CD8-positive, alpha-beta memory T cell (primary cell): ENCODE measurements around the gene GYG2. TPM values are rescaled to one million over a fixed set of nuclear protein-coding genes. Genes with fewer than 3 reads are reported as not detected.
"Not testable (repeated sequence)": the region's sequence is repeated elsewhere in the genome, so short reads cannot be mapped to it uniquely, and the experiment has no call there.

Source experiments
- CTCF ChIA-PET: fragments of 350-600 bp; sonication (Branson Sonifier 250); formaldehyde crosslinking; loops from one replicate; lab custom pipeline; 2021; ENCODE audit warnings: antibody characterized with exemption; lab: Charles Lee
- POLR2A ChIA-PET: fragments of 350-600 bp; sonication (Branson Sonifier 250); formaldehyde crosslinking; loops from one replicate; lab custom pipeline; 2021; ENCODE audit warnings: antibody characterized with exemption; lab: Charles Lee
- DNase-seq, 5 donors: peaks; one replicate each; pipeline versions ENCODE4 v3.0.0 to v3.0.0-alpha.2; 2020 to 2022; ENCODE audit warnings: mixed read lengths in 1 of 5
- H3K27ac ChIP-seq: one replicate; pipeline ENCODE4 v1.7.0; 2013; ENCODE audit warnings: low read depth, mild to moderate bottlenecking, low read length, moderate library complexity
- H3K27me3 ChIP-seq: 2 replicates; pipeline ENCODE4 v1.7.0; 2013; ENCODE audit warnings: low read length, mild to moderate bottlenecking; ENCODE audit not compliant: insufficient read depth, poor library complexity, severe bottlenecking
- H3K36me3 ChIP-seq: 2 replicates; pipeline ENCODE4 v1.7.0; 2013; ENCODE audit warnings: mild to moderate bottlenecking, low read length, moderate library complexity; ENCODE audit not compliant: insufficient read depth
- H3K4me1 ChIP-seq: 2 replicates; pipeline ENCODE4 v1.7.0; 2013; ENCODE audit warnings: mild to moderate bottlenecking, low read length, moderate library complexity; ENCODE audit not compliant: insufficient read depth
- H3K4me3 ChIP-seq: 2 replicates; pipeline ENCODE4 v1.7.0; 2013; ENCODE audit warnings: mild to moderate bottlenecking, low read length
- H3K9me3 ChIP-seq: 2 replicates; pipeline ENCODE4 v1.7.0; 2013; ENCODE audit warnings: mild to moderate bottlenecking, low read length
- H3K27ac Mint-ChIP-seq, 8 donors: one replicate each; pipeline ENCODE4 v1.8.0; 2020 to 2021; ENCODE audit warnings: mixed read lengths in 8 of 8, mild to moderate bottlenecking in 6 of 8, inconsistent platforms in 3 of 8, moderate library complexity in 3 of 8
- H3K27me3 Mint-ChIP-seq, 2 donors: one replicate each; pipeline ENCODE4 v1.8.0; 2020 to 2021; ENCODE audit warnings: mixed read lengths in 2 of 2, mild to moderate bottlenecking in 1 of 2, moderate library complexity in 1 of 2
- H3K36me3 Mint-ChIP-seq, 3 donors: one replicate each; pipeline ENCODE4 v1.8.0; 2020 to 2021; ENCODE audit warnings: mixed read lengths in 3 of 3, inconsistent platforms in 1 of 3, mild to moderate bottlenecking in 1 of 3
- H3K4me1 Mint-ChIP-seq, 3 donors: one replicate each; pipeline ENCODE4 v1.8.0; 2020 to 2021; ENCODE audit warnings: mixed read lengths in 3 of 3, inconsistent platforms in 1 of 3, mild to moderate bottlenecking in 1 of 3
- H3K4me3 Mint-ChIP-seq, 7 donors: one replicate each; pipeline ENCODE4 v1.8.0; 2020 to 2021; ENCODE audit warnings: mixed read lengths in 7 of 7, mild to moderate bottlenecking in 6 of 7, moderate library complexity in 4 of 7, inconsistent platforms in 2 of 7
- H3K9me3 Mint-ChIP-seq, 5 donors: one replicate each; pipeline ENCODE4 v1.8.0; 2020 to 2022; ENCODE audit warnings: mixed read lengths in 5 of 5, mild to moderate bottlenecking in 3 of 5, moderate library complexity in 2 of 5, inconsistent platforms in 1 of 5
- polyA plus RNA-seq: library from polyadenylated mRNA; unstranded; fragments of 300-500 nt; fragmentation: Illumina TruSeq; gene quantifications from one replicate; pipeline ENCODE4 v1.2.3, GENCODE V29; 2021
- total RNA-seq, 2 experiments: library from RNA; stranded (reverse); gene quantifications; one replicate each; pipeline ENCODE4 v1.2.3, GENCODE V29; 2021

Gene GYG2
- total and polyA plus RNA-seq, 3 experiments from 2014 or later: not detected

GRCh38 chrX:2802376-2803090, 26.2 kb upstream of the GYG2 start:
- H3K27ac Mint-ChIP-seq, H3K9me3 Mint-ChIP-seq, H3K4me3 Mint-ChIP-seq, H3K4me3 ChIP-seq, H3K9me3 ChIP-seq, DNase-seq, H3K4me1 Mint-ChIP-seq, H3K27ac ChIP-seq, CTCF ChIA-PET, H3K27me3 ChIP-seq, H3K36me3 Mint-ChIP-seq, H3K4me1 ChIP-seq, H3K36me3 ChIP-seq, POLR2A ChIA-PET: not testable (repeated sequence)
- peaks cover 6 to 11% of the 10 kb centered on the region in 2 donors for H3K27me3 Mint-ChIP-seq

GRCh38 chrX:2803486-2803885, 25.2 kb upstream of the GYG2 start:
- peaks cover 6 to 11% of the 10 kb centered on the region in 2 donors for H3K27me3 Mint-ChIP-seq
- H3K27ac ChIP-seq, DNase-seq, H3K4me1 ChIP-seq, H3K36me3 Mint-ChIP-seq, H3K27ac Mint-ChIP-seq, POLR2A ChIA-PET, H3K9me3 Mint-ChIP-seq, H3K27me3 ChIP-seq, H3K36me3 ChIP-seq, H3K4me3 Mint-ChIP-seq, H3K4me3 ChIP-seq, H3K4me1 Mint-ChIP-seq, CTCF ChIA-PET, H3K9me3 ChIP-seq: not testable (repeated sequence)

GRCh38 chrX:2804106-2804843, 24.5 kb upstream of the GYG2 start:
- POLR2A ChIA-PET: not testable (repeated sequence)

GRCh38 chrX:2804858-2805257, 23.9 kb upstream of the GYG2 start:
- H3K4me1 Mint-ChIP-seq, H3K4me3 ChIP-seq, H3K36me3 Mint-ChIP-seq, H3K4me1 ChIP-seq, H3K27me3 ChIP-seq, CTCF ChIA-PET, H3K36me3 ChIP-seq, H3K9me3 ChIP-seq, H3K4me3 Mint-ChIP-seq, H3K27ac ChIP-seq, H3K27ac Mint-ChIP-seq, POLR2A ChIA-PET, H3K9me3 Mint-ChIP-seq, DNase-seq: not testable (repeated sequence)
- peaks cover 6 to 11% of the 10 kb centered on the region in 2 donors for H3K27me3 Mint-ChIP-seq

More at GRCh38 chrX:2804106-2804843, 24.5 kb upstream of the GYG2 start:
- H3K4me3 Mint-ChIP-seq, H3K9me3 ChIP-seq, H3K9me3 Mint-ChIP-seq, H3K27ac Mint-ChIP-seq, H3K36me3 ChIP-seq, H3K36me3 Mint-ChIP-seq, H3K4me1 Mint-ChIP-seq, H3K4me3 ChIP-seq, DNase-seq, CTCF ChIA-PET, H3K4me1 ChIP-seq, H3K27ac ChIP-seq, H3K27me3 ChIP-seq: not testable (repeated sequence)
- H3K27me3 Mint-ChIP-seq: peaks cover 8 to 11% of the 10 kb centered on the region in 2 donors

GRCh38 chrX:2811271-2811670, 17.5 kb upstream of the GYG2 start:
- ChIA-PET POLR2A (no interaction called here), CTCF (no interaction called here)
- no peaks in the 10 kb centered on the region for H3K9me3 Mint-ChIP-seq
- no peak overlapping the region for H3K27ac Mint-ChIP-seq
- H3K27me3 Mint-ChIP-seq: peaks cover 3 to 12% of the 10 kb centered on the region in 2 donors
- H3K36me3 Mint-ChIP-seq: no peaks in the 10 kb centered on the region
- Histone ChIP-seq H3K4me1 (no peaks in the 10 kb centered on the region), H3K36me3 (no peaks in the 10 kb centered on the region), H3K9me3 (no peaks in the 10 kb centered on the region), H3K4me3 (no peak overlapping the region), H3K27ac (no peak overlapping the region), H3K27me3 (no peaks in the 10 kb centered on the region)
- H3K4me3 Mint-ChIP-seq: no peak overlapping the region
- DNase-seq: no peak
- H3K4me1 Mint-ChIP-seq: peaks cover 0 to 4% (median 3%) of the 10 kb centered on the region in 3 donors

GRCh38 chrX:2812161-2812907, 16.4 kb upstream of the GYG2 start:
- not testable (repeated sequence) for H3K9me3 Mint-ChIP-seq

GRCh38 chrX:2817036-2817435, 11.7 kb upstream of the GYG2 start:
- H3K36me3 ChIP-seq: no peaks in the 10 kb centered on the region
- CTCF ChIA-PET: no interaction called here
- no peaks in the 10 kb centered on the region for H3K9me3 Mint-ChIP-seq

More at GRCh38 chrX:2812161-2812907, 16.4 kb upstream of the GYG2 start:
- H3K27me3 ChIP-seq, H3K4me1 ChIP-seq, H3K9me3 ChIP-seq, H3K36me3 Mint-ChIP-seq, H3K4me3 ChIP-seq, H3K4me1 Mint-ChIP-seq, CTCF ChIA-PET, H3K36me3 ChIP-seq, POLR2A ChIA-PET, H3K27ac ChIP-seq: not testable (repeated sequence)
- Mint-ChIP-seq H3K4me3 (peak overlapping the region in 6 of 7 donors; percentile 42 to 77 (median 74)), H3K27me3 (peaks cover 3 to 16% of the 10 kb centered on the region in 2 donors), H3K27ac (peak overlapping the region in 2 of 8 donors; percentile 23 to 75)
- peak; percentile 3 to 55 (median 35) for DNase-seq

More at GRCh38 chrX:2817036-2817435, 11.7 kb upstream of the GYG2 start:
- no peaks in the 10 kb centered on the region for H3K4me1 ChIP-seq
- H3K27ac Mint-ChIP-seq: no peak overlapping the region
- H3K4me3 ChIP-seq: no peak overlapping the region
- H3K9me3 ChIP-seq: no peaks in the 10 kb centered on the region
- H3K36me3 Mint-ChIP-seq: no peaks in the 10 kb centered on the region
- H3K4me3 Mint-ChIP-seq: no peak overlapping the region
- DNase-seq: no peak
- H3K27me3 Mint-ChIP-seq: peaks cover 8 to 10% of the 10 kb centered on the region in 2 donors
- peaks cover 1 to 11% (median 3%) of the 10 kb centered on the region in 3 donors for H3K4me1 Mint-ChIP-seq
- POLR2A ChIA-PET: no interaction called here
- H3K27me3 ChIP-seq: no peaks in the 10 kb centered on the region
- no peak overlapping the region for H3K27ac ChIP-seq
